ENCODE measurements around the gene MUC6.
"Not testable (repeated sequence)": the region's sequence is repeated elsewhere in the genome, so short reads cannot be mapped to it uniquely, and the experiment has no call there.

Gene MUC6

GRCh38 chr11:1025410-1026162 is 10.9 kb downstream of the MUC6 start:
- no peak for DNase-seq (ENCODE audit: extremely low read depth in 1 of 2, low read depth in 1 of 2)

GRCh38 chr11:1024597-1025409 is 11.7 kb downstream of the MUC6 start:
- no peak for DNase-seq (ENCODE audit: extremely low read depth in 1 of 2, low read depth in 1 of 2)

GRCh38 chr11:1023811-1024596 is 12.5 kb downstream of the MUC6 start:
- no peak for DNase-seq (ENCODE audit: extremely low read depth in 1 of 2, low read depth in 1 of 2)

GRCh38 chr11:1022908-1023810 is 13.4 kb downstream of the MUC6 start:
- DNase-seq (ENCODE audit: extremely low read depth in 1 of 2, low read depth in 1 of 2), result no peak

GRCh38 chr11:1022411-1022810 is 14.1 kb downstream of the MUC6 start:
- no peak for DNase-seq (ENCODE audit: extremely low read depth in 1 of 2, low read depth in 1 of 2)

GRCh38 chr11:1020211-1020905 is 16.2 kb downstream of the MUC6 start:
- DNase-seq (ENCODE audit: extremely low read depth in 1 of 2, low read depth in 1 of 2), result no peak

GRCh38 chr11:1019321-1019910 is 17.1 kb downstream of the MUC6 start:
- no peak for DNase-seq (ENCODE audit: extremely low read depth in 1 of 2, low read depth in 1 of 2)

GRCh38 chr11:1018091-1018490 is 18.4 kb downstream of the MUC6 start:
- DNase-seq (ENCODE audit: extremely low read depth in 1 of 2, low read depth in 1 of 2), result no peak

GRCh38 chr11:1017269-1018005 is 19.1 kb downstream of the MUC6 start:
- DNase-seq (ENCODE audit: extremely low read depth in 1 of 2, low read depth in 1 of 2), result no peak

GRCh38 chr11:1016610-1017126 is 19.9 kb downstream of the MUC6 start:
- DNase-seq (ENCODE audit: extremely low read depth in 1 of 2, low read depth in 1 of 2), result not testable (repeated sequence)

GRCh38 chr11:1015826-1016545 is 20.5 kb downstream of the MUC6 start:
- DNase-seq (ENCODE audit: extremely low read depth in 1 of 2, low read depth in 1 of 2), result no peak

GRCh38 chr11:1015064-1015463 is 21.5 kb downstream of the MUC6 start:
- DNase-seq (ENCODE audit: extremely low read depth in 1 of 2, low read depth in 1 of 2), result no peak

GRCh38 chr11:1014276-1014675 is 22.2 kb downstream of the MUC6 start:
- no peak for DNase-seq (ENCODE audit: extremely low read depth in 1 of 2, low read depth in 1 of 2)

- DNase-seq (ENCODE audit: extremely low read depth in 1 of 2, low read depth in 1 of 2), result no peak
Observed at GRCh38 chr11:1013631-1013935, 22.9 kb downstream of the MUC6 start.

GRCh38 chr11:1012740-1013630 is 23.5 kb downstream of the MUC6 start:
- no peak for DNase-seq (ENCODE audit: extremely low read depth in 1 of 2, low read depth in 1 of 2)

GRCh38 chr11:1012291-1012690 is 24.2 kb downstream of the MUC6 start:
- DNase-seq (ENCODE audit: extremely low read depth in 1 of 2, low read depth in 1 of 2), result no peak

- DNase-seq (ENCODE audit: extremely low read depth in 1 of 2, low read depth in 1 of 2), result no peak
Observed at GRCh38 chr11:1011320-1011698, 25.2 kb downstream of the MUC6 start.
